ENCODE measurements around the gene ST6GAL1.

ST6GAL1 gene

DNA sequence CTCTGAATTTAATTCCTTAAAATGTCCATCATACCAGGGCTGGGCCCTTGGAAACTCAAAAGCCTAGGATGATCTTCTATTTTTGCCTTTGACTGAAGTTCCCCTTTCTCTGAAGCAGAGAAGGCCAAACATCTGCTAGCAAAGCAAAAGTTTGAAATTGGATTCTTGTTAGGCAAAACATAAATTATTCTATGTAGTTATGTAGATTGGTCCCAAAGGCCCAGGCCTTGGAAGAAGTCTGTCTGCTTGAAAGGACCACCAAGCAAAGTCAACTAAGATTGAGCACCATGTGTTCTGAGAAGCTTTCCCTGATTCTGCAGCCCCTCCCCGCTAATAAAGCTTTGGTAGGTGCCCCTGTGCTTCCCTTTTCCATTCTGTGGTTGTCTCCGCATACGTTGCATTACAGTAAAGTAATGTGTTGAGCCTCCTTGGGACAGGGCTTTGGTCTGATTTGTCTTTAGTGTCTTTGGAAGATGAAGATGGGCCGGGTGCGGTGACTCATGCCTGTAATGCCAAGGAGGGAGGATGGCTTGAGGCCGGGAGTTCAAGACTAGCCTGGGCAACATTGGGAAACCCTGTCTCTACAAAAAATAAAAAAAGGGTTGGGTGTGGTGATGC, 152.5 kb downstream of the ST6GAL1 start:
- no peak for DNase-seq

GRCh38 chr3:187084126-187084525, 153.8 kb downstream of the ST6GAL1 start:
- DNase-seq, result no peak

- no peak for DNase-seq
Observed at GRCh38 chr3:187084580-187084979, 154.3 kb downstream of the ST6GAL1 start.

- DNase-seq, result no peak
Observed at GRCh38 chr3:187085021-187085666, 154.8 kb downstream of the ST6GAL1 start.

- no peak for DNase-seq
Observed at GRCh38 chr3:187085933-187086332, 155.6 kb downstream of the ST6GAL1 start.

DNA sequence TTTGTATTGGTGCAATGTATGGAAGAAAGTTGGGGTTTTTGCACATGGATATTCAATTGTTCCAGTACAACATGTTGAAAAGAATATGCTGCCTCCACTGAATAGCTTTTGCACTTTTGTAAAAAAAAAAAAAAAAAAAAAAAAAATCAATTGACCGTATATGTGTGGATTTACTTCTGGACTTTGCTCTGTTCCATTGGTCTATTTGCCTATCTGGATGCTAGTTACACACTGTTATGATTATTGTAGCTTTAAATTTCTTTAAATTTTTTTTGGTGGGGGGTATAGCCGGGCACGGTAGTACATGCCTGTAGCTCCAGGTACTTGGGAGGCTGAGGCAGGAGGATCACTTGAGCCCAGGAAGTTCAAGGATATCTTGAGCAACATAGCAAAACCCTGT, 156.5 kb downstream of the ST6GAL1 start:
- DNase-seq, result no peak

DNA sequence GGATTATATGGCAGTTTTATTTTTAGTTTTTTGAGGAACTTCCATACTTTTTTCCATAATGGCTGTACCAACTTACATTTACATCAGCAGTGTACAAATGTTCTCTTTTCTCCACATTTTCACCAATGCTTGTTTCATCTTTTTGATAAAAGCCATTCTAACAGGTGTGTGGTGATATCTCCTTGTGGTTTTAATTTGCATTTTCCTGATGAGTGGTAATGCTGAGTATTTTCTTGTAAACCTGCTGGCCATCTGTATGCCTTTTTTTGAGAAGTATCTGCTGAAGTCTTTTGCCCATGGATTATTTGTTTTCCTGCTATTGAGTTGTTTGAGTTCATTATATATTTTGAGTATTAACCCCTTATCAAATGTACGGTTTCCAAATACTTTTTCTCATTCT, 158.4 kb downstream of the ST6GAL1 start:
- no peak for DNase-seq

- DNase-seq, result no peak
Observed at GRCh38 chr3:187093320-187093719, 163.0 kb downstream of the ST6GAL1 start.

- no peak for DNase-seq
Observed at GRCh38 chr3:187098923-187099512, 168.7 kb downstream of the ST6GAL1 start.

GRCh38 chr3:187101184-187102072, 171.1 kb downstream of the ST6GAL1 start:
- DNase-seq, result peak; percentile 25

DNA sequence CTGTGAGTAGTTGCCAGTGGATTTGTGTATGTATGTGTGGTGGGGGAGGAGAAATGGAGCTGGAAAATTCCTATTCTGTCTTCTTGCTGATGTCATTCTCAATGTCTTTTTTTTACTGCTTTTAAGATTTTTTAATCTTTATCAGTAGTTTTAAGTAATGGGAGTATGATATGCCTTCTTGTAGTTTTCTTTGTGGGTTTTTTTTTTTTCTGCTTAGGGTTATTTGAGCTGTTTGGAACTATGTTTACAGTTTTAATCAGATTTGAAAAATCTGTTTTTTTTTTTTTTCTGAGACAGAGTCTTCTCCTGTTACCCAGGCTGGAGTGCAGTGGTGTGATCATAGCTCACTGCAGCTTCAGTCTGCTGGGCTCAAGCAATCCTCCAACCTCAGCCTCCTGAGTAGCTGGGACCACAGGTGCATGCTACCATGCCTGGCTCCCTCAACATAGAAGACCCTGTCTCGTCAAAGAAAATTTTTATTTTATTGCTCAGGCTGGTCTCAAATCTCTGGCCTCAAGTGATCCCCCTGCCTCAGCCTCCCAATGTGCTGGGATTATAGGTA, 171.8 kb downstream of the ST6GAL1 start:
- no peak for DNase-seq

DNA sequence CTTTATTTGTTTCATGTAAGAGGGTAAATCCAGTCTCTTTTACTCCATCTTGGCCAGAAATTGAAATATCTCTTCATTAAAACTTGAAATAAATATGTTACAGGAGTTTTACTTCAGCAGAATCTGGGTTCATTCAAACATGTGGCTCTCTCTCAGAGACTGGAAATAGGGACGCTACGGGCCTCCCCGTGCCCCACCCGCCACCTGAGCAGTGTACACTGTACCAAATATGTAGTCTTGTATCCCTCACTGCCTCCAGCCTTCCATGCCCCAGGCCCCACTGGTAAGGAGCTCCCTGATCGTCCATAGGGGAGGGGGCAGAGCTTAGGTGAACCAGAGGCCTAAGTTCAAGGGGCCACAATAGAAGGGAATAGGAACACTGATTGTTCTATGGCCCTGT, 172.9 kb downstream of the ST6GAL1 start:
- no peak for DNase-seq

DNA sequence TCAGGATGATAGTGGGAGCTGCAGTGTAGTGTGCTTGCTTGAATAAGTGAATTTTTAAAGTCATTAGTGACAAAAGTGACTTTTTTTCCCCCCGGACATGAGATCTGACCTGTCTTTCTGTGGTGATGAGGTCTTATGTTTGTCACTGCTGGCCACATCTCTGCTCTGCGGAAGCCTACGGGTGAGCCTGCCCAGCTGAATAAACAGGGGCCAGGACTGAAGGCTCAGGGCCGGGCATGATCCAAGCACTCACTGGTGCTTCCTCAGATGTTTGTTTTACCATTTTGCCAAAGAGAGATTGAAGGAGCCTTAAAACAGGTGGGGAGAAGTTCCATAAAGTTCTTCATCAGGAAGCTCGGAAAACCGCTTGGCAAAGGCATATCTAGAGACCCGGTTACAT, 174.0 kb downstream of the ST6GAL1 start:
- DNase-seq, result no peak

GRCh38 chr3:187104933-187105332, 174.6 kb downstream of the ST6GAL1 start:
- no peak for DNase-seq

- no peak for DNase-seq
Observed at GRCh38 chr3:187105700-187106099, 175.4 kb downstream of the ST6GAL1 start.

DNA sequence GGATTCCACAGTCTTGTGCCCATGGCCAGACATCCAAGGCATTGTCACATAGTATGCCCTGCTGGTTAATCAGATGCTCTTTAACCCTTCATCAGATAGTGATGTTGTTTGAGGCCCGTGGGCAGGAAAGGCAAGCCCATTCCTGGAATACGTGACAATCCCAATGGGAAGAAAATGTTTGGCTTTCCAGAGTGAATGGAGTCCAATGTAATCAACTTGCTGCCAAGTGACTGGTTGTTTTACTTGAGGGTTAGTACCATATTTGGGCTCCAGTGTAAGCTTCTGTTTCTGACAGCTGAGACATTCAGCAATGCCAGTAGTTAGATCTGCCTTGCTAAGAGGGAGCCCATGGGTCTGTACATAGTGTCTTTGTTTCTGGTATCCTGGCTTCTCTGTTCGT, 177.7 kb downstream of the ST6GAL1 start:
- DNase-seq, result no peak

- DNase-seq, result no peak
Observed at GRCh38 chr3:187110156-187110555, 179.8 kb downstream of the ST6GAL1 start.

GRCh38 chr3:187112934-187113793, 182.8 kb downstream of the ST6GAL1 start:
- no peak for DNase-seq

DNA sequence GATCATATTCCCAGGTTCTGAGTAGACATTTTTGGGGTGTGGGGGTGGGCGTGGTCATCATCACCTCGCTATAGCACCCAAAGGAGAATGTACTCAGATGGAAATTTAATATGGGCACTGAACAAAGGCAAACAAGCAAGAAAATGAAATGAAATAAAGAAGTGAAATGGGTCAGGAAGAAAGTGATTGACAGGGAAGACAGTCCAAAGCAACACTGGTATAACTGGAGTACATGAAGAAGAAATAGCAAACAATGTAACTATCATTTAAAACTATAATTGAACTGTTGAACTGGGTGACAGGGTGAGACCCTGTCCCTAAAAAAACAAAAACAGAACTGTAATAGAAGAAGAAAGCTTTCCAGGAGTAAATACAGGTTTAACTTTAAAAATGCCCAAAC, 184.2 kb downstream of the ST6GAL1 start:
- no peak for DNase-seq

- DNase-seq, result no peak
Observed at GRCh38 chr3:187120326-187120725, 190.0 kb downstream of the ST6GAL1 start.

- DNase-seq, result no peak
Observed at GRCh38 chr3:187122261-187122660, 191.9 kb downstream of the ST6GAL1 start.
